ENCODE results near the gene ADAP1. TPM values are rescaled to one million over a fixed set of nuclear protein-coding genes. Genes with fewer than 3 reads are reported as not detected.

The ADAP1 gene
- total RNA-seq, 2 experiments from 2014 or later: 2.4 to 7.0 TPM

- DNase-seq (ENCODE audit: low spot score): no peak
- no peaks in the 10 kb centered on the region for H3K9me3 ChIP-seq (ENCODE audit: low read length)
- H4K20me1 ChIP-seq (ENCODE audit: insufficient read depth, low read length): no peaks in the 10 kb centered on the region
- H2AFZ ChIP-seq (ENCODE audit: low read length): no peak overlapping the region
- intact Hi-C loops (cut with micrococcal nuclease; ENCODE audit: unreplicated experiment): no loop called here
- no peaks in the 10 kb centered on the region for H3K9me2 ChIP-seq (ENCODE audit: insufficient read depth, low read length)
- no peaks in the 10 kb centered on the region for H3K4me1 ChIP-seq (ENCODE audit: insufficient read depth, low read length, poor library complexity, severe bottlenecking)
- H3K79me2 ChIP-seq (ENCODE audit: insufficient read depth, low read depth, low read length): no peaks in the 10 kb centered on the region
- no TSS peak for BruUV-seq (replicated peaks)
- peaks cover 61% of the 10 kb centered on the region for H3K36me3 ChIP-seq (ENCODE audit: insufficient read depth, low read length)
- no peak overlapping the region for H3K27ac ChIP-seq (ENCODE audit: low read depth, low read length, poor library complexity, severe bottlenecking)
- TF ChIP-seq EZH2phosphoT487 (IDR thresholded peaks at IDR 0.05; ENCODE audit: borderline replicate concordance, low read depth, low read length): no peak
- TF ChIP-seq, protein P1, sequence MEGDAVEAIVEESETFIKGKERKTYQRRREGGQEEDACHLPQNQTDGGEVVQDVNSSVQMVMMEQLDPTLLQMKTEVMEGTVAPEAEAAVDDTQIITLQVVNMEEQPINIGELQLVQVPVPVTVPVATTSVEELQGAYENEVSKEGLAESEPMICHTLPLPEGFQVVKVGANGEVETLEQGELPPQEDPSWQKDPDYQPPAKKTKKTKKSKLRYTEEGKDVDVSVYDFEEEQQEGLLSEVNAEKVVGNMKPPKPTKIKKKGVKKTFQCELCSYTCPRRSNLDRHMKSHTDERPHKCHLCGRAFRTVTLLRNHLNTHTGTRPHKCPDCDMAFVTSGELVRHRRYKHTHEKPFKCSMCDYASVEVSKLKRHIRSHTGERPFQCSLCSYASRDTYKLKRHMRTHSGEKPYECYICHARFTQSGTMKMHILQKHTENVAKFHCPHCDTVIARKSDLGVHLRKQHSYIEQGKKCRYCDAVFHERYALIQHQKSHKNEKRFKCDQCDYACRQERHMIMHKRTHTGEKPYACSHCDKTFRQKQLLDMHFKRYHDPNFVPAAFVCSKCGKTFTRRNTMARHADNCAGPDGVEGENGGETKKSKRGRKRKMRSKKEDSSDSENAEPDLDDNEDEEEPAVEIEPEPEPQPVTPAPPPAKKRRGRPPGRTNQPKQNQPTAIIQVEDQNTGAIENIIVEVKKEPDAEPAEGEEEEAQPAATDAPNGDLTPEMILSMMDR (conservative IDR thresholded peaks at IDR 0.05; ENCODE audit: low read length): no peak
- no peak overlapping the region for H3K4me2 ChIP-seq (ENCODE audit: low read length)
- no peak overlapping the region for H3K4me3 ChIP-seq (ENCODE audit: low read depth, low read length, poor library complexity, severe bottlenecking)
- CTCF ChIA-PET (ENCODE audit: unreplicated experiment): interaction anchor here (0.5 kb wide), 1 partner anchor 48 kb away, joined by 4 read pairs; no protein-coding TSS in a partner anchor
- POLR2A ChIA-PET: no interaction called here
Observed at GRCh38 chr7:854118-854775, 100.2 kb downstream of the ADAP1 start.

DNA sequence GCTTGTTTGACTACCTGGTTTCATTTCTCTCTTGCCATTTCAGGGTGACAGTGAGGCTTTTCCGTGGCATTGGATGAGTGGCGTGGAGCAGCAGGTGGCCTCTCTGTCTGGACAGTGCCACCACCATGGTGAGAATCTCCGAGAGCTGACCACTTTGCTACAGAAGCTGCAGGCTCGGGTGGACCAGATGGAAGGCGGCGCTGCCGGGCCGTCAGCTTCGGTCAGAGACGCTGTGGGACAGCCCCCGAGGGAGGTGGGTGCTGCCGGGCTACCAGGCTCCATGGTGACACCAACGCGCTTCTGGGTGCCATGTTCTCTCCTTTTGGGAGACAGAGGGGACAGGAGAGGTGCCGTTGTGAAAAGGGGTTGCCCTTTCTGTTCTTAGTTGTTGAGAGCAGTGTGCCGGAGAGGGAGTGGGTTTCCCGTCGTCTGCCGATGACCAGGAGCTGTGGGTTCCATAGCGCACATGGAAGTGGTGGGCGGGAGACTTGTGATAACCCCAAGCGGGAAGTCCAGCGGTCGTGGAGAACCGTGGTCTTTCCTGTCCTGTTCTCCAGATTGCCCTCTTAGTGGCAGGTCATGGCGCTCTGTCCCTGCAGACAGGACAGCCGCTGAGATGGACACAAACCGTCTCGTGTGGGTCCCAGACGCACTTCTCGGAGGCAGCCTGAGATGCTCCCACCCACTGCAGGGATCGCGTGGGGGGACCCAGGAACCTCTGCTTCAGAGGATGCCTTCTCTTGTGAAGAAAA is 100.9 kb downstream of the ADAP1 start:
- H3K9me3 ChIP-seq (ENCODE audit: low read length): no peaks in the 10 kb centered on the region
- no peak overlapping the region for H2AFZ ChIP-seq (ENCODE audit: low read length)
- H3K9me2 ChIP-seq (ENCODE audit: insufficient read depth, low read length): no peaks in the 10 kb centered on the region
- ChIA-PET POLR2A (no interaction called here), CTCF (ENCODE audit: unreplicated experiment) (interaction anchor here (0.5 kb wide), 1 partner anchor 48 kb away, joined by 4 read pairs; no protein-coding TSS in a partner anchor)
- no peak for TF ChIP-seq EZH2phosphoT487 (IDR thresholded peaks at IDR 0.05; ENCODE audit: borderline replicate concordance, low read depth, low read length)
- TF ChIP-seq, protein P1 (conservative IDR thresholded peaks at IDR 0.05; ENCODE audit: low read length): no peak
- no peak overlapping the region for H3K4me3 ChIP-seq (ENCODE audit: low read depth, low read length, poor library complexity, severe bottlenecking)
- intact Hi-C loops (cut with micrococcal nuclease; ENCODE audit: unreplicated experiment): no loop called here
- no peaks in the 10 kb centered on the region for H3K79me2 ChIP-seq (ENCODE audit: insufficient read depth, low read depth, low read length)
- H3K4me1 ChIP-seq (ENCODE audit: insufficient read depth, low read length, poor library complexity, severe bottlenecking): no peaks in the 10 kb centered on the region
- DNase-seq (ENCODE audit: low spot score): no peak
- no peak overlapping the region for H3K4me2 ChIP-seq (ENCODE audit: low read length)
- no TSS peak for BruUV-seq (replicated peaks)
- H4K20me1 ChIP-seq (ENCODE audit: insufficient read depth, low read length): no peaks in the 10 kb centered on the region
- peaks cover 61% of the 10 kb centered on the region for H3K36me3 ChIP-seq (ENCODE audit: insufficient read depth, low read length)
- H3K27ac ChIP-seq (ENCODE audit: low read depth, low read length, poor library complexity, severe bottlenecking): no peak overlapping the region

DNA sequence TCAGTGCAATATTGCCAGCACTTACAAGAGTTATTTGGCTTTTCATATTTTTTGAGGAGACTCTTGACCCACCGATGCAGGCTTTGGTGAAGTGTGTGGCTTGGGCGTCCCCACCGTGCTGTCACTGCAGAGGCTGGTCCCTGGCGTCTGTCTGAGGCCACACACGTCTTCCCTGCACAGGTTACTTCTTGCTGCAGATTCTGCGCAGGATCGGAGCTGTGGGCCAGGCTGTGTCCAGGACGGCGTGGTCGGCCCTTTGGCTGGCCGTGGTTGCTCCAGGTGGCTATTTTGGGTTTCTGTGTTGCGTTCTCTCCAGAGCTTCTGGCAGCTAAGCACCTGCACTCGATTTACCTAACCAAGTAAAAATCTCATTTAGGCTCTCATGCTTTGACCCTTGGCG is 103.3 kb downstream of the ADAP1 start:
- Histone ChIP-seq H3K36me3 (ENCODE audit: insufficient read depth, low read length) (peaks cover 52% of the 10 kb centered on the region), H3K4me2 (ENCODE audit: low read length) (no peak overlapping the region), H3K27ac (ENCODE audit: low read depth, low read length, poor library complexity, severe bottlenecking) (no peak overlapping the region), H3K9me2 (ENCODE audit: insufficient read depth, low read length) (no peaks in the 10 kb centered on the region), H3K4me1 (ENCODE audit: insufficient read depth, low read length, poor library complexity, severe bottlenecking) (no peaks in the 10 kb centered on the region), H3K79me2 (ENCODE audit: insufficient read depth, low read depth, low read length) (no peaks in the 10 kb centered on the region), H4K20me1 (ENCODE audit: insufficient read depth, low read length) (no peaks in the 10 kb centered on the region), H3K4me3 (ENCODE audit: low read depth, low read length, poor library complexity, severe bottlenecking) (no peak overlapping the region), H2AFZ (ENCODE audit: low read length) (no peak overlapping the region), H3K9me3 (ENCODE audit: low read length) (no peaks in the 10 kb centered on the region)
- ChIA-PET POLR2A (no interaction called here), CTCF (ENCODE audit: unreplicated experiment) (no interaction called here)
- TF ChIP-seq, protein P1 (conservative IDR thresholded peaks at IDR 0.05; ENCODE audit: low read length): no peak
- no peak for TF ChIP-seq EZH2phosphoT487 (IDR thresholded peaks at IDR 0.05; ENCODE audit: borderline replicate concordance, low read depth, low read length)
- intact Hi-C loops (cut with micrococcal nuclease; ENCODE audit: unreplicated experiment): no loop called here
- BruUV-seq (replicated peaks): no TSS peak
- no peak for DNase-seq (ENCODE audit: low spot score)

All from OCI-LY7 (cell line).